NCI-H510A treated with DMSO at 0.1 percent for 48 hours (cell line): ENCODE measurements around the gene BLOC1S4.
"Not testable (repeated sequence)": the region's sequence is repeated elsewhere in the genome, so short reads cannot be mapped to it uniquely, and the experiment has no call there.

Experiments
- DNase-seq: peaks from one replicate; lab custom pipeline; 2025; lab: John Stamatoyannopoulos, UW

Gene BLOC1S4

DNA sequence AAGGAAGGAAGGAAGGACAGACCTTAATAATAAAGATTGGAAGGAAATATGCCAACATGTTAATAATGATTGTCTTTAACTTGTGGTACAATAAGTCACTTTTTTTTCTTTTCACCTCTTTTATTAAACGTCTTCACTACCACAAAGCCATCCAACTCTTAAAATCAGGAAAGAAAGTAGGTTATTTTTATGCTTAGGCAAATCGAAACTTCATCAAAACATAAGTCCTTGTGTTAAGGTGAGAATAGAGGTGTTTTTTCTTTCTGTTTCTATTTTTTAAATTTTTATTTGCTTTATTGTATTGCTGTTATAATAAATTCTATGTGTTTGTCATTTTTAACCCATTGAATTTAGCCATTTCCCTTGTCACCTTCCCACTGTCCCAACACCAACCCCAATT, 26.5 kb downstream of the BLOC1S4 start:
- no peak for DNase-seq

DNA sequence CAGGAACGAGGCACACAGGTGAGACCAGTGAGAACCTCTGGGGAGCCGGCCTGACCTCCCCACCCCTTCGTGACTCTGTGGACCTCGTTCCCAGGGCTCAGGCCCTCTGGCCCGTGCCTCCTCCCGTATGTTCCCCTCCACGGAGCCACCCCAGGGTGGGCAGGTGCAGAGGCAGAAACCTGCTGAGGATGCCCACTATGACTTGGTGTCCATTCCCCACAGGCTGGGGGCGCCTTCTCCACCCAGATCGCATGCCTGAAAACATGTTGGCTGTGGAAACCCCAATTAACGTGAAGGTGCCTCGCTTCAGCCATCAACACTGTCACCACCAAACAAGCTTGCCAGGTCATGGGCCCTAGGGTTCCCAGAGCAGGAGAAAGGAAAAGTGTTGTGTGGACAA, 27.0 kb downstream of the BLOC1S4 start:
- DNase-seq = no peak

DNA sequence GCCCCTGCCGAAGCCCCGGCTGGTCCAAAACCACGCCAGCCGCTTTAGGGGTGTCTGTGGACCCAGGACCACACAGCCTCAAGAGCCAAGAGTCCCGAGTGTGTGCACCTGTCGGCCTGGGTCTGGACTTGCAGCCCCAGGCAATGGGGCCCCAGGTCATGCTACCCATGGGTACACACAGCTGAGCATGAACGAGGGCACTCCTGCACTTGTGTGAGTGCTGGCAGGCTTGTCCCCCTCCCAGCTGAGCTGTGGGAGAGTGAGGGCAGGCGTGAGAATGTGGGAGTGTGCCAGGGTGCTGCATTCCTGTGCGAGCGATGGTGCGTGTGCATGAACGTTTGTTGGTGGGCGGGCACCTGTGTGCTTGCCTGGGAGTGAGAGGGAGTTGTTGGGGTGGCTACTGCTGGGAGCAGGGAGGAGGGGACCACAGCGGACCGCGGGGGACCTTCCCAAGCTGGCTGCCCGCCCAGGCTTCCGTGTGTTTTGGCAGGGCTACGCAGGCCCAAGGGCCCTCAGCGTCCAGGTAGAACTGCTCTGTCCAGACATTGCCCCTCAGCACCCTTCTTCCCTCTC, 30.8 kb downstream of the BLOC1S4 start:
- no peak for DNase-seq

DNA sequence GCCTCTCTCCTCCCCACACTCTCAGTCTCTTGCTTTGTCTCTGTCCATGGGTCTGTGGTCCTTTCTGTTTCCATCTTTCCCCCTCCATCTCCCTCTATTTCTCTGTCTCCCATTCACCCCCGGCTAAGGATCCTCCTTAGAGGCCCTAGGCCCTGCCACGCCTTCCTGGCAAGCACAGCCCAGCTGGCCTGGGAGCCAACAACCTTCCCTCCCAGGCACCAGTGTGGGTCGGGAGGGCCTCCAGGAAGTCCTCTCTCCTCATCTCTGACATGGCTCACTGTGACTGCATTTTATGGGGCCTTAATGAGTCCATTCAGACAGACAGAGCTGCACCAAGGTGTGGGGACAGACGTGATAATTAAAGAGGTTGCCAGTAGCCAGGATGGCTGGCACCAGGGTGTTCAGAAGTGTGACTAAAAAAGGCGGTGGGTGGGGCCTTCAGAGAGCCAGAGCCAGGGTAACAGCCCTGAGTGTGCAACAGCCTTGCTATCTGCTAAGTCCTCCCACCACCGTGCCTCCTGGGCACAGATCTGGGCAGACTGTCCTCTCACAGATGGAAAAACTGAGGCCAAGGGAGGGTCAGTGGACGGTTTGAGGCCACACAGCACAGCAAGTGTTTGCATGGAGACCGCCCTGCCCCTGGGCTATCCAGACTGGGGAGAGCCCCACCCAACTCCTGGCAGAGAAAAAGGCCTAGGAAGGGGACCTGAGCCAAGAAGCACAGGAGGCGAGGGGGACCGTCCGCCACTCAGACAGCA, 31.5 kb downstream of the BLOC1S4 start:
- DNase-seq = peak; percentile 25

DNA sequence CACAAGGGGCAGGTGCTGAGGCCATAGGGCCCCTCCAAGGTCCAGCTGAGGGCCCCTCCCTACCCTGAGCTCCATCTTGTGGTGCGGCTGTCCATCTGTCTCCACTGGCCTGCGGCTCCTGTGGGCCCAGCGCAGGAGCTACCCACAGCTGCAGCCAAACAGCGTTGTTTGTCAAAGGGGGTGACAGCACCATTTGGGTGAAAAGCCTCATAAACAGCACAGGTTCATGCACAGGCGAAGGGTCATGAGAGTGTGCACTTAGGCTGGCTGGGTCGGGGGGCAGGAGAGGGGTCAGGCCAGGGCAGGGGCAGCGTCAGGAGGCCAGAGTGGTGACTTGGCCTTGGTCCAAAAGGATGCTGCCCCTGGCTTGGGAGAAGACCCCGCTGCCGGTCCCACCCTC, 32.3 kb downstream of the BLOC1S4 start:
- no peak for DNase-seq

DNA sequence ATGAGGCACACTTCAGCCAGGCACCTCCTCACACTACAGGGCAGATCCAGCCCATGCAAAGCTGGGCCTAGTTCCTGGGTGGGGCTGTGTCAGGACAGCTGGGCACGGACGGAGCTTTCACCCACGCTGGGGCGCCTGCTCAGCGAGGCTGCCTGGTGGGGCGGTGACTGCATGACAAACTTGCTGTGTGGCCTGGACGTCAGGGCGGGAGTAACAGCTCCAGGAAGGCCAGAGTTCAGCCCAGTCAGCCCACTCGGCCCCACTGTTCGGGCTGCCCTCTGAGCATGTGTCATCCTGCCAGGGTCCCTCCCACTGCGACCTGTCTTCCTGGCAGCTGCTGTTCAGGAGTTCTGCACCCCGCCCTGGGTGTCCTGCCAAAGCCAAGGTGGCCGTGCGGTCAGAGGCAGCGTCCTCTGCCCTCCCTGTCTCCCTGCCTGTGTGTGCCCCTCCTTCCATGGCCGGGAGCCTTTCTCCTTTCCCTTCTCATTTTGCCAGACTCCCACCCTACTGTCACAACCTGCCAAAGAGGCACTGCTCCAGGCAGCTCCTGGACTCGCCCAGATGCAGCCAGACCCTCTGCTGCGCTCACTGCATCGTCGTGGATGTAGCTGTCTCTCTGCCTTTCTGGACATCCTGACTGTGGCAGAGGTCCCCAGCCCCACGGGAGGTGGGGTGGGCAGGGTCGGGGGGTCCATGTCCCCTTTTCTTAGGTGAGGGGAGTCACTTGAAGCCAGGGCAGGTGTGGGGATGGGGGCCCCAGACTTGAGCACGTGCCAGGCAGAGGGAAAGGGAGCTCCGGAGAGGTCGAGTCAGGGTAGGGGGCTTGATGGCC, 33.6 kb downstream of the BLOC1S4 start:
- peak; percentile 10 for DNase-seq

DNA sequence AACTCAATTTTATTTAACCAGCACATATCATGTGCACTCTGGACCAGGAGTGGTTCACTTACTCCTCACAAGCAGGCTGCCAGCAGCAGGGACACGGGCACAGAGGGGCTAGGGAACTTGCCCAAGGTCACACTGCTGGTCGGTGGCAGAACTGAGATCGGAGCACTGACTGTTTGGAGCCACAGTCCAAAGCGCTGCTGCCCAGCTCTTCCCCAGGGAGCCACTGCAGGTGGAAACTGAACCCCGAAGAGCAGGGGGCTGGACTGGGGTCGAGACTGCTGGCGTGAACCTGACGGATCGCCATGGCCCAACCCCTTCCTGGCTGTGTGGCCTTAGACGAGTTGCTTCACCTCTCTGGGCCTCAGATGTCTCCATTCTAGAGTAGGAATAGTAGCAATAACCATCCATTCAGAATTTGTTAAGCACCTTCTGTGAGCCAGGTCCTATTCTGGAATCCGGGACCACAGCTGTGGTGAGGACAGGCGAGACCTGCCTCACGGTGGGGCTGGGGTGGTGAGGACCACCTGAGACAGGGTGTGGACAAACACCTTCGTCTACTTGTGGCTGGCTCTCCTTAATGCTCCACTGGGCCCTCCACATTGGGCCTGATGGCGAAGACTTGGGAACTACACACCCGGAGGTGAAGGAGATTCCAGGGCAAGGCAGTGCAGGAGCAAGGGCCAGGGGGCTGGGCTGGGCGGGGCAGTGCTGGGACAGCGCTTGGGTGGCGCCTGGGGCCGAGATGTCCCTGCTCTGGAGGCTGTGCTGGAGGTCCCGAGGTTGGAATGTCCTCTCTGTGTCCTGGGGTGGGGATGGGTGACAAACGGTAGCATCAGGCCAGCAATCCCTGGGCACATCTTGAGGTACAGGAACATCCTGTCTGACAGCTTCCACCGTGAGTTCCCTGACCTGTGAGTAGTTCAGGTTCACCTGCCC, 34.6 kb downstream of the BLOC1S4 start:
- peak; percentile 5 for DNase-seq

DNA sequence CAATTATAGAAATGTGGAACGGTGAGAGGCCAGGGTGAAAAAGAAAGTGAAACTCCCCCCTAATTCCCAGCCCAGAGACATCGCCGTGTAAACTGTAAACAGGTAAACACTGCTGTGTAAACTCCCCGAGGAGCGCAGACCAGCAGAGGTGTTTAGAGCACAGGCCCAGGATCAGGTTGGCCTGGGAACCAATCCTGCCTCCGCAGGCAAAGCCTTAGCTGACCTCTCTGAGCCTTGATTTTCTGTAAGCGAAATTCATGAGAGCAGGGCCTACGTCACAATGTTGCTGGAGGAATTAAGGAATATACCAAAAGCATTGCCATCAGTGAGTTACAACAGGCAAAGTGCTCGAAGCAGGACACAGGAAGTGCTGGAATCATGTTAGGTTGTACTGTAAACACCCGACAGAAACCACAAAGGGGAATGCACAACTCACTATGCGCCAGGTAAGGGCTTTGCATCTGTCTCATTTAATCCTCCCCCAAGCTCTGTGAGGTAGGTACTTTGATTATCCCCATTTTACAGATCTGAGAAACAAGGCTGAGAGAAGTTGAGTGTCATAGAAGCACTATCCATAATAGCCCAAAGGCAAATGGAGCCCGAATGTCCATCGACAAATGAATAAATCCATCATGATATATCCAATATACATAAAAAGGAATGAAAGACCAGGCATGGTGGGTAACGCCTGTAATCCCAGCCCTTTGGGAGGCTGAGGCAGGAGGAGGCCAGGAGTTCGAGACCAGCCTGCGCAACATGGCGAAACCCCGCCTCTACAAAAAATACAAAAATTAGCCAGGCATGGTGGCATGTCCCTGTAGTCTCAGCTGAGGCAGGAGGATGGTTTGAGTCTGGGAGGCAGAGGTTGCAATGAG, 35.9 kb downstream of the BLOC1S4 start:
- peak; percentile 25 for DNase-seq

DNA sequence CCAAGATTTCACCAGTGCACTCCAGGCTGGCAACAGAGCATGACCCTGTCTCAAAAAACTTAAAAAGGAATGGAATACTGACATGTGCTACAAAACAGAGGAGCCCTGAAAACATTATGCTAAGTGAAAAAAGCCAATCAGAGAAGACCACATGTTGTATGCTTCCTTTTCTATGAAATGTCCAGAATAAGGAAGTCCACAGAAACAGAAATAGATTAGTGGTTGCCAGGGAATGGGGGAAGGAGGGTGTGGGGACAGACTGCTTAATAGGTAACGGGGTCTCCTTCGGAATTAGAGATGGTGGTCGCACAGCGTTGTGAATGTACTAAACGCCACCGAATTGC, 36.5 kb downstream of the BLOC1S4 start:
- no peak for DNase-seq

DNA sequence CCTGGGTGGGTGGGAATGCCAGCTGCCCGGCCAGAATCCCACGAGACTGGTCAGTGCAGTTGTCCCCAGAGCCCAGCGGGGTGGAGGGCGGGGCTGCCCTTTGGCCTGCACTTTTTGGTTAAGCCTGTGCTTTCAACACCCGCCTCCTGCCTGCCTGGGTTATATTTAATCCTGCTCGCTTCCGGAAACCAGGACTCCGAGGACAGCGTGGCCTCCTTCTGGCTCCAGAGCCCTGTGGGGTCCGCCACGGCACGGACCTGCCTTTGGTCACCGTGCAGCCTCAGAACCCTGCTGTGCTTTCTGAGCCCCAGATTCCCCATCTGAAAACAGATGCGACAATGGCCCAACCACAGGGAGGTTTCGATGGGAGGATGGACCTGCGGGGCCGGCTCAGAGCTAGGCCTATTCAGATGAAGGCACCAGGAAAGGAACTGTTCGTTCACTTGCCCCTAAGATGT, 37.2 kb downstream of the BLOC1S4 start:
- DNase-seq = no peak

DNA sequence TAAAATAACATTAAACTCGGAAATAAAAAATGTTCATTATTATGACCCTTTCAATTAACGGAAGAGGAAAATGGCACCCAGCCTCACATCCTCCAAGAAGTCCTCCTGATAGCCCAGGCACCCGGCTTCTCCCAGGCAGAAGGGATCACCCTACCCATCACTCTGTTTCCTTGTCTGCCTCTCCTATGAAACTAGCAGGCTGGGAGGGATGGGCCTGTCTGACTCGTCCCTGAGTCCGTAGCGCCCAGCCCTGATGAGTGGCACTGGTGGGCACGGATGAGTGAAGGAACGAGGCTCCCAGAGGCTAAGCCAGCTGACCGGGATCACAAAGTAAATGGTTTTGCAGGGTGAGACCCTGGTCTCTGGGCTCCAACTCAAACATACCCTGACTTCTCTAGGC, 37.9 kb downstream of the BLOC1S4 start:
- no peak for DNase-seq

DNA sequence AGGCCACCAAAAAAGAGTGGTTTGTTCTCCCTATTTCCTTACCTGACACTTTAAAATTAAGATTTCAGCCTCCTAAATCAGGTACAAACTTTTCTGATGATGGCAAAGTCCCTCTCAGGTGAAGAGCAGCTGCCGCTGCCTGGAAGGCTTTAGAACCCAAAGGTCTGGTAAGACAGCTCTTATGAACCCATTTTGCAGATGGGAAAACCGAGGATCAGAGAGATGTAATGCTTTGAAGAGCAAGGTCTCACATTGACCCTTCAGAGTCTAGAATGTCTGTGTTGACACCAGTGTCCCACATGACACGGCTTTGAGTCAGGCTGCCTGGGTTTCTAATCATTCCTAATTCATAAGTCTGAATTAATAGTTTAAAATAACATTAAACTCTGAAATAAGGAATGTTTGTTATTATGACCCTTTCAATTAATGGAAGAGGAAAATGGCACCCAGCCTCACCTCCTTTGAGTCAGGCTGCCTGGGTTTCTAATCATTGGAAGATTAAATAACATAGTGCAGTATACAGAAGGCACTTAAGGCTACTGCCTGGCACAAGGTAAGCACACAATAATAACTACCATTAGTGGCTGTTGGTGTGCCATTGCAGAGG, 38.6 kb downstream of the BLOC1S4 start:
- no peak for DNase-seq

DNA sequence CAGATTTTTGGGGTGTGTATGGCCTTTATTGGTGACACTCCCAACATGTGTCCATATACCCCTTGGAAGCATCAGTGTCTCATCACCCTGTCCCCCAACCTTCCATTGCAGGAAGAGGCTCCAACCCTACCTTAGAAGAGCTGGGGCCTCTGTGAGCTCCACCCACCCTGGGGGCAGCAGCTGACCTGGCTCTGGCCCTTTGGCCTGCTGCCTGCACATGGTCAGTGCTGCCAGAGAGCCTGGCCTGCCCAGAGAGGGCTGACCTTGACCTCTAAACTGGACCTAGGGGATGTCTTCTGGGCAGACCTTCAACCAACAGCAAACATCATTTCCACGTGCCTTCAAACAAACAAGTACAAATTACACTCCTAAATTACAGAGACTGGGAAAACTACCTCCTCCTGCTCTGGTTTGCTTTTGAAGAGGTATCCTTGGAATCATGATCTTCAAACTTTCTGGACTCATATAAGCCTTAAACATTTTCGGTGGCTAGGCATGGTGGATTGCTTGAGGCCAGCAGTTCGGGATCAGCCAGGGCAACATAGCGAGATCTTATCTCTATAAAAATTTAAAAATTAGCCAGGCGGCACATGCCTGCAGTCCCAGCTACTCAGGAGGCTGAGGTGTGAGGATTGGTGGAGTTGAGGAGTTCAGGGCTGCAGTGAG, 39.2 kb downstream of the BLOC1S4 start:
- DNase-seq = no peak

DNA sequence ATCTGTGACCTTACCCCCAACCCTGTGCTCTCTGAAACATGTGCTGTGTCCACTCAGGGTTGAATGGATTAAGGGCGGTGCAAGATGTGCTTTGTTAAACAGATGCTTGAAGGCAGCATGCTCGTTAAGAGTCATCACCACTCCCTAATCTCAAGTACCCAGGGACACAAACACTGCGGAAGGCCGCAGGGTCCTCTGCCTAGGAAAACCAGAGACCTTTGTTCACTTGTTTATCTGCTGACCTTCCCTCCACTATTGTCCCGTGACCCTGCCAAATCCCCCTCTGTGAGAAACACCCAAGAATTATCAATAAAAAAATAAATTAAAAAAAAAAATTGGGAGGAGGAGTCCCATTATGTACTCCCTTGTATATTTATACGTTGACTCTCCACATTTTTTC, 40.4 kb downstream of the BLOC1S4 start:
- not testable (repeated sequence) for DNase-seq

DNA sequence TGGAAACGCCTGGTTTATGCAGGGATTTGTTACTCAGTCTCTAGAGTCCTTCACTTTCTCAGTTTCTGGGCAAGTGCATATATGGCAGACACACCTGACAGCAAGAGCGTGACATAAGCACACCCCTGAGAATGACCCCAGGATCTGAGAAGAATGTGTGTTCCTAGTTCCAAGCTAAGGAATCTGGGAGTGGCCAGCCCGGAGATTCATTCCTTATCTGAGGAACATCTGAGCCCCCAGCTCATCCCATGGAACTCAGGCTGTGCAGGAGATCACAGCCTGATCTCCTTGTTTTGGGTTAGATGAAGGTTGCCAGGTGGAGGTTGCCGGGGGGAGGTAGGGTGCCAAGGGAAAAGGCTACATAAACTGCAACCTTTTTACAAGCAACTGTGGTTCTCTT, 42.8 kb downstream of the BLOC1S4 start:
- no peak for DNase-seq

DNA sequence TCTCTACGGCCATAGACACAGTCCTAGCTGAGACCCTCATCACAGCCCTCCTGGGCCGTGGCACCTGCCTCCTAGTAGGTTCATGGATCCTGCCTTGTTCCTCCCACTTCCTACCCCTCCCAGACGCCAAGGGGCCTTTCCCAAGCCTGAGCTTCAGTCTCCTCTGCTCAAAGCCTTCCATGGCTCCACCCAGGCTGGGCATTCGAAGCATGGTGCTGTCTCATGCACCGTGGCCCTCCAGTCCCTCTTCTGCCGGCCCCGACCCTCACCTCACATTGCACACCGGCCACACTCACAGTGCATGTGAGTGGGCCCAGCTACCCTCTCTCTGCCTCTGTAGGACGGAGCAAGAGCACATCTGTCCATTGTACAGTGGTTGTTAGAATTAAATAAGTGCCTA, 44.9 kb downstream of the BLOC1S4 start:
- no peak for DNase-seq

DNA sequence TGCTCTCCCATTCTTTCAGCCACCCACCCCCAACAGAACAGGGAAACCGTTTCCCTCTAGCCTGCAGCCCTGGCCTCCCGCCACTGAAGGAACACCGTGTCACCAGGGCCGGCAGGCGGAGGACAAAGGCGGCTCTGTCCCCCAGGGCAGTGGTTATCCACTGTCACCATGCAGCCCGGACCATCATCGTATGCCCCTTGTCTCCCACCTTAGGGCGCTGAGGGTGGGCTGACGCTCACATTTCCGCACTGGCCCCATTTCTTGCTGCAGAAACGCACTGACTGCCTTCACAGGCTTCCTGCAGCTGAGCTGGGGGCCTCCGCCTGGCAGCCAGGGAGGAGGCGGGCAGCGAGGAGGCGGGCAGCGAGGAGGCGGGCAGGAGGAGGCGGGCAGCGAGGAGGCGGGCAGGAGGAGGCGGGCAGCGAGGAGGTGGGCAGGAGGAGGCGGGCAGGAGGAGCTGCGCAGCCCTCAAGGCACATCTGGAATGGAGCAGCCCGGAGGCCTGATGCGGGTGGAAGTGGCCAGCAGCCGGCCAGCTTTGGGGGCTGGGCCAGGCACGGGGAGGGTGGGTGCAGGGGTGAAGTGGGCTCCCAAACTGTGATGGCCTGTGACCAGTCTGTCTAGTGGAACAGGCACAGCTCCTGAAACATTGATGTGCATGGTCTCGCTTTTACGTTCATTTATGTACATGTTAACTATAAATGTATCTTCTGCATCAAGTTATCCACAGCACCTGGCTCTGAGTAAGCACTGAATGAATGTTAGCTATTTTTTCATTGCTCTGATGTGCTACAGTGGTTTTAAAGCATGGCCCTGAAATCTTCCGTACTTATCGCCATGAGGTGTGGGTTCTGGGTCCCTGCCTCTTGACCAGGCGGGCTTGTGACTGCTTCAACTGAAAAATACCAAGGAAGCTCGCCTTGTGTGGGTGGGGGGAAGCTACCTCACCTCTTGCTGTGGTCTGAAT, 46.0 kb downstream of the BLOC1S4 start:
- DNase-seq = no peak

DNA sequence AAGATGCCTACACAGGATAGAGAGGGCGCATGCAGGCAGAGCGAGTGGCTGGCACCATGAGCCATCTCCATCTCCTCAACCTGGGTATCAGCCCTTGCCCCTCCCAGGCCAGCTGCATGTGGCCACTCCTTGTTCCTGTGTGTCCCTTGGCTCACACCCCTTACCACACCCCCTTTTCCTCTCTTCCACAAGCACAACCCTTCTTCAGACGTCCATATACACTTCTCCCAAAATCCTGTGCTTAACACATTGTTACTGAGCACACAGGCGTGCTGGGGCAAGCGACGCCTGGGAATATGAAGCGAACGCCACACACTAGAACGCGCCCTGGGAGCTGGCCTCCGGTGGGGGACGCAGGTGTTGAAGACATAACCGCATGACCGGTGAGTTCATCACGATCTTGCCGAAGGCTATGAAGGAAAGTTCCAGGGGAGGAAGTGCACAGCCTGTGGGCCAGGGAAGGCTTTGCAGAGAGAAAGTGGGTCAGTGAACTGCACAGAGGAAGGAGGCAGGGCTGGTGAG, 47.4 kb downstream of the BLOC1S4 start:
- peak; percentile 59 for DNase-seq
